ENCODE data around the gene RGS8. TPM values are rescaled to one million over a fixed set of nuclear protein-coding genes. Genes with fewer than 3 reads are reported as not detected.

RGS8 gene
- total RNA-seq, 1 donor from 2014 or later, result not detected

- H3K9me3 ChIP-seq, result no peaks in the 10 kb centered on the region
- no peaks in the 10 kb centered on the region for H3K36me3 ChIP-seq
- no peak overlapping the region for H3K27ac ChIP-seq
- DNase-seq (ENCODE audit: extremely low spot score in 2 of 2), result no peak
- H3K4me3 ChIP-seq, result no peak overlapping the region
- no peaks in the 10 kb centered on the region for H3K4me1 ChIP-seq
- TF ChIP-seq CTCF (IDR thresholded peaks at IDR 0.05) (no peak), POLR2AphosphoS5 (IDR thresholded peaks at IDR 0.05; ENCODE audit: insufficient read depth in 1 of 2, low read depth in 1 of 2) (no peak), POLR2A (IDR thresholded peaks at IDR 0.05) (no peak)
- intact Hi-C loops (cut with DNase I), result no loop called here
- H3K27me3 ChIP-seq, result no peaks in the 10 kb centered on the region
Measured at GRCh38 chr1:182718311-182718710, 33.9 kb upstream of the RGS8 start.

- no peaks in the 10 kb centered on the region for H3K27me3 ChIP-seq
- H3K4me1 ChIP-seq, result no peaks in the 10 kb centered on the region
- H3K27ac ChIP-seq, result no peak overlapping the region
- DNase-seq (ENCODE audit: extremely low spot score in 2 of 2), result no peak
- TF ChIP-seq CTCF (IDR thresholded peaks at IDR 0.05) (no peak), POLR2AphosphoS5 (IDR thresholded peaks at IDR 0.05; ENCODE audit: insufficient read depth in 1 of 2, low read depth in 1 of 2) (no peak), POLR2A (IDR thresholded peaks at IDR 0.05) (no peak)
- H3K36me3 ChIP-seq, result no peaks in the 10 kb centered on the region
- H3K9me3 ChIP-seq, result no peaks in the 10 kb centered on the region
- no peak overlapping the region for H3K4me3 ChIP-seq
- intact Hi-C loops (cut with DNase I), result no loop called here
Measured at GRCh38 chr1:182716740-182717720, 32.6 kb upstream of the RGS8 start.

GRCh38 chr1:182715531-182715930, 31.1 kb upstream of the RGS8 start:
- no peaks in the 10 kb centered on the region for H3K9me3 ChIP-seq
- H3K27ac ChIP-seq, result no peak overlapping the region
- TF ChIP-seq POLR2AphosphoS5 (IDR thresholded peaks at IDR 0.05; ENCODE audit: insufficient read depth in 1 of 2, low read depth in 1 of 2) (no peak), POLR2A (IDR thresholded peaks at IDR 0.05) (no peak), CTCF (IDR thresholded peaks at IDR 0.05) (no peak)
- H3K4me1 ChIP-seq, result no peaks in the 10 kb centered on the region
- no peaks in the 10 kb centered on the region for H3K27me3 ChIP-seq
- H3K36me3 ChIP-seq, result no peaks in the 10 kb centered on the region
- H3K4me3 ChIP-seq, result no peak overlapping the region
- DNase-seq (ENCODE audit: extremely low spot score in 2 of 2), result no peak
- intact Hi-C loops (cut with DNase I), result no loop called here

- Histone ChIP-seq H3K27me3 (no peaks in the 10 kb centered on the region), H3K9me3 (no peaks in the 10 kb centered on the region), H3K4me1 (no peaks in the 10 kb centered on the region), H3K27ac (no peak overlapping the region), H3K36me3 (no peaks in the 10 kb centered on the region), H3K4me3 (no peak overlapping the region)
- no peak for TF ChIP-seq CTCF (IDR thresholded peaks at IDR 0.05)
- TF ChIP-seq POLR2A (IDR thresholded peaks at IDR 0.05), result no peak
- TF ChIP-seq POLR2AphosphoS5 (IDR thresholded peaks at IDR 0.05; ENCODE audit: insufficient read depth in 1 of 2, low read depth in 1 of 2), result no peak
- intact Hi-C loops (cut with DNase I), result no loop called here
- DNase-seq (ENCODE audit: extremely low spot score in 2 of 2), result no peak
Measured at GRCh38 chr1:182714546-182714945, 30.2 kb upstream of the RGS8 start.

- Histone ChIP-seq H3K4me1 (no peaks in the 10 kb centered on the region), H3K4me3 (no peak overlapping the region), H3K27ac (no peak overlapping the region), H3K9me3 (no peaks in the 10 kb centered on the region), H3K27me3 (no peaks in the 10 kb centered on the region), H3K36me3 (no peaks in the 10 kb centered on the region)
- TF ChIP-seq CTCF (IDR thresholded peaks at IDR 0.05) (no peak), POLR2A (IDR thresholded peaks at IDR 0.05) (no peak), POLR2AphosphoS5 (IDR thresholded peaks at IDR 0.05; ENCODE audit: insufficient read depth in 1 of 2, low read depth in 1 of 2) (no peak)
- intact Hi-C loops (cut with DNase I), result no loop called here
- no peak for DNase-seq (ENCODE audit: extremely low spot score in 2 of 2)
Measured at GRCh38 chr1:182713939-182714338, 29.6 kb upstream of the RGS8 start.
